Immature natural killer cell (primary cell): ENCODE results near the gene HRH4. TPM values are rescaled to one million over a fixed set of nuclear protein-coding genes. Genes with fewer than 3 reads are reported as not detected.

Experiments
- DNase-seq, 3 donors: peaks; one replicate each; pipeline ENCODE4 v3.0.0; 2022; ENCODE audit warnings: mixed read lengths in 1 of 3
- H3K27ac Mint-ChIP-seq, 6 donors: one replicate each; pipeline ENCODE4 v1.8.0; 2020; ENCODE audit warnings: mixed read lengths in 6 of 6, mild to moderate bottlenecking in 5 of 6, inconsistent platforms in 4 of 6, moderate library complexity in 3 of 6
- H3K27me3 Mint-ChIP-seq, 3 donors: one replicate each; pipeline ENCODE4 v1.8.0; 2020 to 2021; ENCODE audit warnings: low read depth in 3 of 3, mild to moderate bottlenecking in 3 of 3, mixed read lengths in 3 of 3, moderate library complexity in 3 of 3, inconsistent platforms in 1 of 3
- H3K36me3 Mint-ChIP-seq, 3 donors: one replicate each; pipeline ENCODE4 v1.8.0; 2020; ENCODE audit warnings: mixed read lengths in 3 of 3, inconsistent platforms in 2 of 3, mild to moderate bottlenecking in 2 of 3
- H3K4me1 Mint-ChIP-seq, 2 donors: one replicate each; pipeline ENCODE4 v1.8.0; 2020; ENCODE audit warnings: inconsistent platforms in 2 of 2, mild to moderate bottlenecking in 2 of 2, mixed read lengths in 2 of 2, moderate library complexity in 1 of 2
- H3K4me3 Mint-ChIP-seq, 5 donors: one replicate each; pipeline ENCODE4 v1.8.0; 2020; ENCODE audit warnings: mild to moderate bottlenecking in 5 of 5, mixed read lengths in 5 of 5, inconsistent platforms in 3 of 5, moderate library complexity in 3 of 5
- H3K9me3 Mint-ChIP-seq, 6 donors: one replicate each; pipeline ENCODE4 v1.8.0; 2020; ENCODE audit warnings: mild to moderate bottlenecking in 6 of 6, mixed read lengths in 6 of 6, inconsistent platforms in 4 of 6, moderate library complexity in 3 of 6
- polyA plus RNA-seq, 3 donors: library from polyadenylated mRNA; unstranded; fragments of 300-500 nt; fragmentation: Illumina TruSeq; gene quantifications; one replicate each; pipeline ENCODE4 v1.2.3, GENCODE V29; 2021

Gene HRH4
- polyA plus RNA-seq, result not detected

GRCh38 chr18:24460388-24460787, at the start of gene HRH4:
Gene HRH4 (plus strand): TSS chr18:24460637. CDS start chr18:24460729, 92 bp downstream.
- Mint-ChIP-seq H3K27me3 (no peaks in the 10 kb centered on the region), H3K9me3 (no peaks in the 10 kb centered on the region), H3K4me1 (no peaks in the 10 kb centered on the region), H3K27ac (no peak within 1 kb of the TSS), H3K36me3 (peaks cover 2 to 10% (median 2%) of the 10 kb centered on the region in 3 donors), H3K4me3 (no peak within 1 kb of the TSS)
- DNase-seq, result no peak

GRCh38 chr18:24413148-24413547, 47.3 kb upstream of the HRH4 start:
- H3K27me3 Mint-ChIP-seq, result peaks cover 2 to 29% (median 4%) of the 10 kb centered on the region in 3 donors
- H3K36me3 Mint-ChIP-seq, result peaks cover 0 to 4% (median 0%) of the 10 kb centered on the region in 3 donors
- DNase-seq, result no peak
- H3K4me1 Mint-ChIP-seq, result no peaks in the 10 kb centered on the region
- H3K27ac Mint-ChIP-seq, result no peak overlapping the region
- peaks cover 0 to 5% (median 0%) of the 10 kb centered on the region in 6 donors for H3K9me3 Mint-ChIP-seq
- no peak overlapping the region for H3K4me3 Mint-ChIP-seq

GRCh38 chr18:24414349-24415003, 46.0 kb upstream of the HRH4 start:
- peaks cover 0 to 3% (median 0%) of the 10 kb centered on the region in 6 donors for H3K9me3 Mint-ChIP-seq
- no peak overlapping the region for H3K27ac Mint-ChIP-seq
- no peaks in the 10 kb centered on the region for H3K4me1 Mint-ChIP-seq
- H3K27me3 Mint-ChIP-seq, result peaks cover 0 to 24% (median 3%) of the 10 kb centered on the region in 3 donors
- H3K36me3 Mint-ChIP-seq, result peaks cover 0 to 5% (median 0%) of the 10 kb centered on the region in 3 donors
- no peak overlapping the region for H3K4me3 Mint-ChIP-seq
- DNase-seq, result no peak

- H3K27me3 Mint-ChIP-seq, result peaks cover 0 to 21% (median 7%) of the 10 kb centered on the region in 3 donors
- H3K36me3 Mint-ChIP-seq, result peaks cover 0 to 5% (median 0%) of the 10 kb centered on the region in 3 donors
- H3K4me3 Mint-ChIP-seq, result no peak overlapping the region
- H3K4me1 Mint-ChIP-seq, result no peaks in the 10 kb centered on the region
- DNase-seq, result no peak
- no peak overlapping the region for H3K27ac Mint-ChIP-seq
- H3K9me3 Mint-ChIP-seq, result peaks cover 0 to 2% (median 0%) of the 10 kb centered on the region in 6 donors
Observed at GRCh38 chr18:24417480-24417879, 43.0 kb upstream of the HRH4 start.

- DNase-seq, result no peak
- H3K27ac Mint-ChIP-seq, result no peak overlapping the region
- peaks cover 1 to 12% (median 2%) of the 10 kb centered on the region in 3 donors for H3K36me3 Mint-ChIP-seq
- H3K4me3 Mint-ChIP-seq, result no peak overlapping the region
- peaks cover 1 to 3% of the 10 kb centered on the region in 2 donors for H3K4me1 Mint-ChIP-seq
- peaks cover 0 to 18% (median 7%) of the 10 kb centered on the region in 3 donors for H3K27me3 Mint-ChIP-seq
- peaks cover 0 to 10% (median 2%) of the 10 kb centered on the region in 6 donors for H3K9me3 Mint-ChIP-seq
Observed at GRCh38 chr18:24420551-24420950, 39.9 kb upstream of the HRH4 start.

- H3K27ac Mint-ChIP-seq, result no peak overlapping the region
- peaks cover 0 to 19% (median 7%) of the 10 kb centered on the region in 3 donors for H3K27me3 Mint-ChIP-seq
- DNase-seq, result no peak
Observed at GRCh38 chr18:24421831-24422230, 38.6 kb upstream of the HRH4 start.

GRCh38 chr18:24426073-24426397, 34.4 kb upstream of the HRH4 start:
- Mint-ChIP-seq H3K4me3 (peak overlapping the region; percentile 76 to 88 (median 85)), H3K27me3 (peaks cover 0 to 11% (median 5%) of the 10 kb centered on the region in 3 donors), H3K36me3 (peaks cover 6 to 16% (median 11%) of the 10 kb centered on the region in 3 donors), H3K27ac (peak overlapping the region in 4 of 6 donors; percentile 23 to 85 (median 33)), H3K4me1 (peaks cover 22 to 24% of the 10 kb centered on the region in 2 donors), H3K9me3 (peaks cover 0 to 18% (median 6%) of the 10 kb centered on the region in 6 donors)
- DNase-seq, result no peak

More at GRCh38 chr18:24421831-24422230, 38.6 kb upstream of the HRH4 start:
- H3K9me3 Mint-ChIP-seq, result peaks cover 0 to 18% (median 6%) of the 10 kb centered on the region in 6 donors
- H3K4me1 Mint-ChIP-seq, result peaks cover 11% of the 10 kb centered on the region in 2 donors
- no peak overlapping the region for H3K4me3 Mint-ChIP-seq
- peaks cover 6 to 12% (median 8%) of the 10 kb centered on the region in 3 donors for H3K36me3 Mint-ChIP-seq

- Mint-ChIP-seq H3K36me3 (peaks cover 6 to 19% (median 14%) of the 10 kb centered on the region in 3 donors), H3K27ac (peak within 1 kb of the TSS; percentile 41 to 87 (median 76)), H3K4me1 (peaks cover 22 to 24% of the 10 kb centered on the region in 2 donors), H3K4me3 (peak within 1 kb of the TSS; percentile 85 to 92 (median 91)), H3K27me3 (peaks cover 0 to 11% (median 3%) of the 10 kb centered on the region in 3 donors), H3K9me3 (peaks cover 0 to 18% (median 6%) of the 10 kb centered on the region in 6 donors)
- DNase-seq, result peak; percentile 70 to 82 (median 79)
Observed at GRCh38 chr18:24426398-24427294, 33.8 kb upstream of the HRH4 start, which contains the start of gene IMPACT. Gene IMPACT (plus strand): TSS chr18:24426670. CDS start chr18:24426757, 87 bp downstream.

- Mint-ChIP-seq H3K4me1 (peaks cover 22 to 24% of the 10 kb centered on the region in 2 donors), H3K27me3 (peaks cover 0 to 11% (median 3%) of the 10 kb centered on the region in 3 donors), H3K4me3 (peak overlapping the region; percentile 85 to 92 (median 91)), H3K36me3 (peaks cover 7 to 21% (median 14%) of the 10 kb centered on the region in 3 donors), H3K9me3 (peaks cover 0 to 18% (median 6%) of the 10 kb centered on the region in 6 donors), H3K27ac (peak overlapping the region in 2 of 6 donors; percentile 41 to 75)
- no peak for DNase-seq
Observed at GRCh38 chr18:24427484-24427883, 33.0 kb upstream of the HRH4 start.

- Mint-ChIP-seq H3K36me3 (peaks cover 11 to 21% (median 17%) of the 10 kb centered on the region in 3 donors), H3K9me3 (peaks cover 0 to 18% (median 5%) of the 10 kb centered on the region in 6 donors), H3K4me3 (no peak overlapping the region), H3K27ac (no peak overlapping the region), H3K27me3 (peaks cover 0 to 11% (median 3%) of the 10 kb centered on the region in 3 donors), H3K4me1 (peaks cover 22 to 24% of the 10 kb centered on the region in 2 donors)
- no peak for DNase-seq
Observed at GRCh38 chr18:24428709-24429108, 31.7 kb upstream of the HRH4 start.

- Mint-ChIP-seq H3K4me3 (no peak overlapping the region), H3K9me3 (peaks cover 0 to 17% (median 5%) of the 10 kb centered on the region in 6 donors), H3K36me3 (peaks cover 11 to 19% (median 17%) of the 10 kb centered on the region in 3 donors), H3K4me1 (peaks cover 22 to 24% of the 10 kb centered on the region in 2 donors), H3K27ac (no peak overlapping the region), H3K27me3 (peaks cover 0 to 11% (median 3%) of the 10 kb centered on the region in 3 donors)
- no peak for DNase-seq
Observed at GRCh38 chr18:24429188-24429587, 31.2 kb upstream of the HRH4 start.

- no peaks in the 10 kb centered on the region for H3K9me3 Mint-ChIP-seq
- peaks cover 11 to 32% (median 23%) of the 10 kb centered on the region in 3 donors for H3K36me3 Mint-ChIP-seq
- peaks cover 4 to 6% of the 10 kb centered on the region in 2 donors for H3K4me1 Mint-ChIP-seq
- DNase-seq, result no peak
- H3K4me3 Mint-ChIP-seq, result no peak overlapping the region
- no peak overlapping the region for H3K27ac Mint-ChIP-seq
- no peaks in the 10 kb centered on the region for H3K27me3 Mint-ChIP-seq
Observed at GRCh38 chr18:24432618-24433017, 27.8 kb upstream of the HRH4 start.

- DNase-seq, result no peak
- peaks cover 31 to 48% (median 38%) of the 10 kb centered on the region in 3 donors for H3K36me3 Mint-ChIP-seq
- no peaks in the 10 kb centered on the region for H3K27me3 Mint-ChIP-seq
- H3K4me1 Mint-ChIP-seq, result no peaks in the 10 kb centered on the region
- no peak overlapping the region for H3K27ac Mint-ChIP-seq
- H3K9me3 Mint-ChIP-seq, result no peaks in the 10 kb centered on the region
- H3K4me3 Mint-ChIP-seq, result no peak overlapping the region
Observed at GRCh38 chr18:24436939-24437338, 23.5 kb upstream of the HRH4 start.
